HG02973 (cell line): ENCODE data around the gene UTY.

Experiments
- ATAC-seq: cut with Tn5 transposase; IDR thresholded peaks from one replicate; pipeline ENCODE4 v1.9.1; 2021; ENCODE audit warnings: moderate library complexity; ENCODE audit not compliant: unreplicated experiment

The UTY gene

GRCh38 chrY:13416869-13417661 lies 62.8 kb downstream of the UTY start:
- ATAC-seq, result peak; percentile 85

- no peak for ATAC-seq
Observed at GRCh38 chrY:13415556-13415955, 64.3 kb downstream of the UTY start.

GRCh38 chrY:13398876-13399275 lies 81.0 kb downstream of the UTY start:
- ATAC-seq, result no peak

- peak; percentile 68 for ATAC-seq
Observed at GRCh38 chrY:13381110-13381683, 98.6 kb downstream of the UTY start.

GRCh38 chrY:13370868-13371800 lies 108.7 kb downstream of the UTY start:
- no peak for ATAC-seq

- ATAC-seq, result no peak
Observed at GRCh38 chrY:13370245-13370644, 109.6 kb downstream of the UTY start.

GRCh38 chrY:13368513-13368845 lies 111.4 kb downstream of the UTY start:
- no peak for ATAC-seq

GRCh38 chrY:13363641-13364040 lies 116.2 kb downstream of the UTY start:
- no peak for ATAC-seq

- no peak for ATAC-seq
Observed at GRCh38 chrY:13362662-13363061, 117.2 kb downstream of the UTY start.

- no peak for ATAC-seq
Observed at GRCh38 chrY:13361656-13362636, 117.9 kb downstream of the UTY start.

- no peak for ATAC-seq
Observed at GRCh38 chrY:13351443-13351842, 128.4 kb downstream of the UTY start.

- ATAC-seq, result no peak
Observed at GRCh38 chrY:13347106-13347505, 132.7 kb downstream of the UTY start.

GRCh38 chrY:13345549-13345948 lies 134.3 kb downstream of the UTY start:
- no peak for ATAC-seq

GRCh38 chrY:13343307-13343946 lies 136.4 kb downstream of the UTY start:
- no peak for ATAC-seq

- ATAC-seq, result no peak
Observed at GRCh38 chrY:13339939-13340338, 139.9 kb downstream of the UTY start.

GRCh38 chrY:13339381-13339780 lies 140.5 kb downstream of the UTY start:
- ATAC-seq, result no peak

GRCh38 chrY:13338711-13339110 lies 141.1 kb downstream of the UTY start:
- no peak for ATAC-seq

GRCh38 chrY:13337934-13338333 lies 141.9 kb downstream of the UTY start:
- ATAC-seq, result no peak

- ATAC-seq, result no peak
Observed at GRCh38 chrY:13333791-13334190, 146.0 kb downstream of the UTY start.

GRCh38 chrY:13330651-13331050 lies 149.2 kb downstream of the UTY start:
- ATAC-seq, result no peak
